ENCODE data around the gene LURAP1L. TPM values are rescaled to one million over a fixed set of nuclear protein-coding genes. Genes with fewer than 3 reads are reported as not detected.
A peak's percentile ranks its signal among the peaks of the same experiment; 100 is the strongest.

LURAP1L gene
- total RNA-seq, 2 donors from 2014 or later = 26.6 to 29.8 TPM

GRCh38 chr9:12801187-12801586 is 26.4 kb downstream of the LURAP1L start:
- ATAC-seq (no peak), DNase-seq (no peak)
- intact Hi-C loops (cut with DNase I, micrococcal nuclease) = no loop called here

- intact Hi-C loops (cut with DNase I, micrococcal nuclease) = no loop called here
- ATAC-seq (no peak), DNase-seq (no peak)
Observed at GRCh38 chr9:12801663-12802062, 26.8 kb downstream of the LURAP1L start.

DNA sequence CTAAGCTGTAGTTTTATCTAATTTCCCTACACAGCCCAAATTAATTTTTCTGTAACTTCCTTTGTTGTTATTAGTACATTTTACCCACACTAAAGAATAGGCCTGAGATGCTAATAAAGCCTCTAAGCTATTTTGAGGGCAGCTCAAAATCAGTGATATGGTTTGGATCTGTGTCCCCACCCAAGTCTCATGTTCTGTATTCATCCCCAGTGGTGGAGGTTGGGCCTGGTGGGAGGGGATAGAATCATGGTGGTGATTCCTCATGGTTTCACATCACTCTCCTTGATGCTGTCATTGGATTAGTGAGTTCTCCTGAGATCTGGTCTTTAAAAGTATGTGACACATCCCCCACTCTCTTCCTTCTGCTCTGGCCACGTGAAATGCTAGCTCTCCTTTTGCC is 27.3 kb downstream of the LURAP1L start:
- intact Hi-C loops (cut with DNase I, micrococcal nuclease) = no loop called here
- no peak for ATAC-seq
- no peak for DNase-seq

GRCh38 chr9:12808569-12808968 is 33.7 kb downstream of the LURAP1L start:
- ATAC-seq (no peak), DNase-seq (no peak)
- intact Hi-C loops (cut with DNase I, micrococcal nuclease) = no loop called here

DNA sequence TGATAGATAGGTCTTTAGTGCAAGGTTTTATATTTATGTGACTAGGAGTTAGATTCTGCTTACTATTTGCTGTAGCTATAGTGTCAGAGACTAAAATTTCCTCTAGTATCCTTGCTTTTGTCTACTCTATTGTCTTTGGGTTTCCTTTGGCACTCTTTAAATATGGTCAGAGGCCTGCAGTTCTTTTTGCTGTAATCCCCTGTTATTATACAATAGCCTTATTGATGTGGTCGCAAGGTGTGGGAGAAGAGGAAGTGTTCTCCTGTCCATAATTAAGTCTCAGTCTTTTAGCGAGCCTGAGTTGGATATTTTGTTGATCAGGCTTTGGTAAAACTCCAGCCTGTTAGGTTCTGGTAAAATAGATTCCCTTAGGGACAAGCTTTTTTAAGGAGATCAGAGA is 34.9 kb downstream of the LURAP1L start:
- DNase-seq = no peak
- intact Hi-C loops (cut with DNase I, micrococcal nuclease) = no loop called here
- ATAC-seq = no peak

DNA sequence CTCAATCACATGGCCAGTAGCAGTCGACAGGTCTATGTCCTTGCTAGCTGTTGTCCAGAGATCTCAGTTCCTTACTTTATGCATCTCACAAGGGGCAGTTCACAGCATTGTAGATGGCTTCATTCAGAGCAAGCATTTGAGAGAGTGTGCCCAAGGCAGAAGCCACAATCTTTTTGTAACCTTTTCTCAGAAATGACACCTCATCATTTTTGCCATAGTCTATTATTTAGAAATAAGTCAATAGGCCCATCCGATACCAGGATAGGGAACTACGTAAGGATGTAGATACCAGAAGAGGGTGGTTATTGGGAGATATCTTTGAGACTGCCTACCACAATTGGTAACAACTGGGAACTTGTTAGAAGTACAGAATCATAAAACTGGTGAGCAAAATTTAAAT is 37.1 kb downstream of the LURAP1L start:
- ATAC-seq (no peak), DNase-seq (no peak)
- intact Hi-C loops (cut with DNase I, micrococcal nuclease) = no loop called here

- intact Hi-C loops (cut with DNase I, micrococcal nuclease) = no loop called here
- DNase-seq (no peak), ATAC-seq (no peak)
Observed at GRCh38 chr9:12812710-12813109, 37.9 kb downstream of the LURAP1L start.

DNA sequence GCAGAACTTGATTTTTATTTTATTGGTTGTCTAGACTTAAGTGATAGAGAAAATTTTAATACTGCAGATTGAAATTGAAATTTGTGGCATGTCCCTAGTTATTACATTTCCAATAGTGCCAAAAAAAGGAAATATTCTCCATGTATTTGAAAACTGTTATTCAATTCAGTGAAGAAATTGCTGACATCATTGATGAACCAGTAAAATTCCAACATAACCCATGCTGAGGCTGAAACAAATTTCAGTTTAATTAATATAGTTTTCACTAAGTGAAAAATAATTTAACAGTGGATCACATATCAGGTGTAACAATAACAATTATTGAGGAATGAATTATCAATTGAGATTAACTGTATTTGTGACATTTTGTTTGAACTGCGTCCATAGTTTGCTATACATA is 38.7 kb downstream of the LURAP1L start:
- ATAC-seq = no peak
- intact Hi-C loops (cut with DNase I, micrococcal nuclease) = no loop called here
- DNase-seq = no peak

- intact Hi-C loops (cut with DNase I, micrococcal nuclease) = no loop called here
- DNase-seq (peak; percentile 49 to 76), ATAC-seq (peak; percentile 56)
Observed at GRCh38 chr9:12813960-12814876, 39.4 kb downstream of the LURAP1L start.

DNA sequence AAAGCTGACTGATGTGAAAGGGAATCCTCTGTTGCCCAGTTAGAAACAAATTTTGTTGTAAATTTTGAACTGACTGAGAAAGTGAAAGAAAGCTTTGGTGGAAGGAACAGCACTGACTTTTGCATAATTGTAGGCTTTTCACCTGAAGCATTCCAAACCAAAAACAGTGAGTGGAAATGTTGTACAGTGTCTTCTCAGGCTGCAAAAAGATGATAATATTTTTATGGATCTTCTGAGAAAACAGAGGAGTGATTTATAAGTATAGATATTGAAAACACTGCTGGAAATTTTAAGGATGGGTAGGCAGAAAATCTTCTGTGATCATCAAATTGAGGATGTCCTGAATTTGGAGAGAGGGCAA is 40.0 kb downstream of the LURAP1L start:
- intact Hi-C loops (cut with DNase I, micrococcal nuclease) = loop anchor here in 1 of 2 donors (5.0 kb wide), 1 partner anchor 33 kb away; no protein-coding TSS in a partner anchor
- DNase-seq (no peak), ATAC-seq (no peak)

- DNase-seq = no peak
- no peak for ATAC-seq
- intact Hi-C loops (cut with DNase I, micrococcal nuclease) = loop anchor here in 1 of 2 donors (5.0 kb wide), 1 partner anchor 34 kb away; no protein-coding TSS in a partner anchor
Observed at GRCh38 chr9:12815888-12816287, 41.1 kb downstream of the LURAP1L start.

- intact Hi-C loops (cut with DNase I, micrococcal nuclease) = loop anchor here in 1 of 2 donors (5.0 kb wide), 1 partner anchor 34 kb away; no protein-coding TSS in a partner anchor
- no peak for DNase-seq
- peak; percentile 44 for ATAC-seq
Observed at GRCh38 chr9:12816656-12817101, 41.9 kb downstream of the LURAP1L start.

DNA sequence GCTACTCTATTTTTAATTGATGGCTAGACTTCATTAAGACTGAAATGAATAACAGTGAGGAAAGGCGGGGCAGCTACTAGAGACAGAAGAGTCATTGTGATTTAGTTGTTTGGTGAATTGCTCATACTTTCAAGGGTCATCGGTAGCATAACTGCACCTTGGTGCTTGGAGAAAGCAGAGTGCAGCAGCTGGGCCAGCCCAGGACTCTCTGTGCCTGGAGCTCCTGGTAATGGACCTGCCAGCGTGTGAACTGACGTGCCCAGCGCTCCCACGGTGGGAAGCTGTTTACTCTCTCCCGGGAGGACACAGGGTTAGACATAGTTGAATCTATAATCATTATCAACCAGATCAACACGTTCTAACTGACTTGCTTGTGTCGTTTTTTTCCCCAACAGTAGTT is 42.9 kb downstream of the LURAP1L start:
- ATAC-seq = peak; percentile 76
- intact Hi-C loops (cut with DNase I, micrococcal nuclease) = loop anchor here in 1 of 2 donors (5.0 kb wide), 1 partner anchor 35 kb away; no protein-coding TSS in a partner anchor

GRCh38 chr9:12818431-12819000 is 43.7 kb downstream of the LURAP1L start:
- ATAC-seq (peak; percentile 74), DNase-seq (peak; percentile 52 to 58)
- intact Hi-C loops (cut with DNase I, micrococcal nuclease) = loop anchor here in 1 of 2 donors (5.0 kb wide), 1 partner anchor 36 kb away; no protein-coding TSS in a partner anchor

More for the DNA sequence above, 42.9 kb downstream of the LURAP1L start:
- DNase-seq = peak; percentile 69 to 87

GRCh38 chr9:12819436-12820185 is 44.8 kb downstream of the LURAP1L start:
- DNase-seq (peak in 1 of 2 donors; percentile 18), ATAC-seq (no peak)
- intact Hi-C loops (cut with DNase I, micrococcal nuclease) = loop anchor here in 1 of 2 donors (5.0 kb wide), 1 partner anchor 37 kb away; no protein-coding TSS in a partner anchor

DNA sequence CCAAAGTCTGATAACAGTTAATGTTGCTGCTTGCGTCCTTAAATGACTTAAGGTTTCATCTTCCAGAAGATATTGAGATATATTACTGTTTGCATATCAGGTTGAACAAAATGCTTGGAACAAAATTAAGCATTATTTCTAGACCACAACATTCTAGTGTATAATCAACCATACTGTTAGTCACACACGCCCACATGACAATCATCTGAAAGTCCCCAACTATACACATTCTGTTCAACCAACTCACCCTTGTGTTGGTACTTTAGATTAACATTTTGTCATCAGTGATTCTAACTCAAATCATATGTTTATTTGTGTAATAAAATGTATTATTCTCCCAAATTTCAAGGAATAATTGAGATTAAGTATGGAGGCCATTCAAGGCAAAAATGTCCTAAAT is 47.3 kb downstream of the LURAP1L start:
- no peak for DNase-seq
- intact Hi-C loops (cut with DNase I, micrococcal nuclease) = no loop called here
- no peak for ATAC-seq

DNA sequence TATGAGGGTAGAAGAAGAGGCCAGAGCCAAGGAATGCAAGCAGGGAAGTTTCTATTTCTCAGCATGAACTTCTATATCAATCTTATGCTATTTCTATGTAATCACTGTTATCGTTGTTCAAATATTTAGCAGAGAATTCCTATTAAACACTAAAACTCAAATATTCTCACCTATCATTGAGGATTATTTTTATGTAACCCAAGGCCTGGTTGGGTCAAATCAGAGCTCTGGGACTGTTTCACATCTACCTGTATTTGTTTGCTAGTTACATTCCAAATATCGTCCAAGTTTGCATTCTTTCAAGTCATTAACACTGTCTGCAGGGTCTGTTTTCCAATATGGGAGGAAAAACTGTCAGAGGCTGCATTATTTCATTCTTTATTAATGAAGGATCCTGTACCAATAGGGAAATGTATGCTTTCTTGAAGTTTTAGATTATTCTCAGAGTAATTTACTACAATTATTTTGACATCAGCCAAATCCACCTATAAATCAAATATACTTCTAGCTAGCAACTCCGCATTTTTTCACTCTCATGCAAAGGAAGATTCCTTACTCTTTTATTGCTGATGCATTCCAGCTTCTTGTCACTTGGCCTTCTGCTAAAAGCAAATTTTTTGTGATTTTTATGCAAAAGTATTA is 52.2 kb downstream of the LURAP1L start:
- ATAC-seq = no peak
- intact Hi-C loops (cut with DNase I, micrococcal nuclease) = no loop called here
- DNase-seq = no peak

GRCh38 chr9:12833701-12834100 is 58.9 kb downstream of the LURAP1L start:
- no peak for DNase-seq
- intact Hi-C loops (cut with DNase I, micrococcal nuclease) = no loop called here
- no peak for ATAC-seq

- ATAC-seq = no peak
- intact Hi-C loops (cut with DNase I, micrococcal nuclease) = no loop called here
- DNase-seq = no peak
Observed at GRCh38 chr9:12838546-12838945, 63.7 kb downstream of the LURAP1L start.

Measured in left colon (tissue), 2 donors.